ENCODE data around the gene KRTDAP. TPM values are rescaled to one million over a fixed set of nuclear protein-coding genes. Genes with fewer than 3 reads are reported as not detected.

KRTDAP gene
- total and polyA plus RNA-seq, 4 donors = 0.16 to 0.49 TPM; not detected in 2

DNA sequence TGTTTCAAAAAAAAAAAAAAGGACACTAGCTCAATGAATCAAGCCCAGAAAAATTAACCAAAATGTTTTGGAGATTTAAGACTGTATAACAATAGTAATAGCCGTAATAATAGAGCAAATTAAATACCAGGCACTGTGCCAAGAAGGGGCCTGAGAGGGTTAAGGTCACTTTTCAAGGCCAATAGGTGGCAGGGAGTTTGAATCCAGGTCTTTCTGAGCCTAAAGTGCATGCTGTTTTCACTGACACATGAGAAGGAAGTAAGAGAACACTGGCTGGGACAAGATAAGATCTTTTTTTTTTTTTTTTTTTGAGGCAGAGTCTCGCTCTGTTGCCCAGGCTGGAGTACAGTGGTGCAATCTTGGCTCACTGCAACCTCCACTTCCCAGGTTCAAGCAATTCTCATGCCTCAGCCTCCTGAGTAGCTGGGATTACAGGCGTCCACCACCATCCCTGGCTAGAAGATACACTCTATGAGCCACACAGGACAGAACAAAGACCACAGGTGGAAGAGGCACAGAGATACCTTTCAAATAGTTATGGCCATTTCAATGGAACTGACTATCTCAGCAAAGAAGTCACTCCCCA is 34.6 kb downstream of the KRTDAP start:
- no peak for DNase-seq
- TF ChIP-seq, protein P1, sequence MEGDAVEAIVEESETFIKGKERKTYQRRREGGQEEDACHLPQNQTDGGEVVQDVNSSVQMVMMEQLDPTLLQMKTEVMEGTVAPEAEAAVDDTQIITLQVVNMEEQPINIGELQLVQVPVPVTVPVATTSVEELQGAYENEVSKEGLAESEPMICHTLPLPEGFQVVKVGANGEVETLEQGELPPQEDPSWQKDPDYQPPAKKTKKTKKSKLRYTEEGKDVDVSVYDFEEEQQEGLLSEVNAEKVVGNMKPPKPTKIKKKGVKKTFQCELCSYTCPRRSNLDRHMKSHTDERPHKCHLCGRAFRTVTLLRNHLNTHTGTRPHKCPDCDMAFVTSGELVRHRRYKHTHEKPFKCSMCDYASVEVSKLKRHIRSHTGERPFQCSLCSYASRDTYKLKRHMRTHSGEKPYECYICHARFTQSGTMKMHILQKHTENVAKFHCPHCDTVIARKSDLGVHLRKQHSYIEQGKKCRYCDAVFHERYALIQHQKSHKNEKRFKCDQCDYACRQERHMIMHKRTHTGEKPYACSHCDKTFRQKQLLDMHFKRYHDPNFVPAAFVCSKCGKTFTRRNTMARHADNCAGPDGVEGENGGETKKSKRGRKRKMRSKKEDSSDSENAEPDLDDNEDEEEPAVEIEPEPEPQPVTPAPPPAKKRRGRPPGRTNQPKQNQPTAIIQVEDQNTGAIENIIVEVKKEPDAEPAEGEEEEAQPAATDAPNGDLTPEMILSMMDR (IDR thresholded peaks at IDR 0.05; ENCODE audit: control extremely low read depth, extremely low read depth) = no peak
- Histone ChIP-seq H3K4me1 (ENCODE audit: control insufficient read depth in 5 of 5, insufficient read depth in 5 of 5, low read length in 5 of 5) (peaks cover 0 to 31% (median 17%) of the 10 kb centered on the region in 5 donors), H3K9ac (ENCODE audit: insufficient read depth in 1 of 2, low read length in 2 of 2) (no peak overlapping the region), H3K4me3 (no peak overlapping the region), H3K27ac (ENCODE audit: low read depth in 1 of 2, low read length in 1 of 2) (no peak overlapping the region), H3K27me3 (ENCODE audit: control insufficient read depth in 3 of 3, insufficient read depth in 3 of 3, low read length in 2 of 3) (no peaks in the 10 kb centered on the region), H3K9me3 (ENCODE audit: control insufficient read depth in 4 of 4, insufficient read depth in 3 of 4, low read length in 3 of 4) (no peaks in the 10 kb centered on the region), H3K36me3 (ENCODE audit: control insufficient read depth in 4 of 4, insufficient read depth in 4 of 4, low read length in 4 of 4) (no peaks in the 10 kb centered on the region)
- no peak for ATAC-seq (ENCODE audit: insufficient read depth, low FRiP score)
- 67 to 84% methylated on average over 2 to 3 of the region's 3 CpGs for WGBS, 2 donors

DNA sequence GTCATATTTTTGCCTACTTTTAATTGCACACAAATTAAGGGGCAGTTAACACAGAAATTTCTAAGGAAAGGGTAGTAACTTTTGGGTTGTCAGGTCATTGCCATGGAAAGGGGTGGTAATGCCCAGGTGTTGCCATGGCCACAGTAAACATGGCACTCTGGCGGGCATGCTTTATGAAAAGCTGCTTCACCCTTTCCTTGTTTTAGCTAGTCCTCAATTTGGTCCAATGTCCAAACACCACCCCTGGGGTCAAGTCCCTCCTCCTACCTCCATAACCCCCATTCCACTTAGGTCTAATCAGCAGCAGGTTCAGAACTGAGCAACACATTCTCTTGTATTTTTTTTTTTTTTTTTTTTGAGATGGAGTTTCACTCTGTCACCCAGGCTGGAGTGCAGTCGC is 35.6 kb downstream of the KRTDAP start:
- Histone ChIP-seq H3K27me3 (ENCODE audit: control insufficient read depth in 3 of 3, insufficient read depth in 3 of 3, low read length in 2 of 3) (no peaks in the 10 kb centered on the region), H3K9me3 (ENCODE audit: control insufficient read depth in 4 of 4, insufficient read depth in 3 of 4, low read length in 3 of 4) (no peaks in the 10 kb centered on the region), H3K9ac (ENCODE audit: insufficient read depth in 1 of 2, low read length in 2 of 2) (no peak overlapping the region), H3K27ac (ENCODE audit: low read depth in 1 of 2, low read length in 1 of 2) (no peak overlapping the region), H3K4me3 (no peak overlapping the region), H3K36me3 (ENCODE audit: control insufficient read depth in 4 of 4, insufficient read depth in 4 of 4, low read length in 4 of 4) (no peaks in the 10 kb centered on the region), H3K4me1 (ENCODE audit: control insufficient read depth in 5 of 5, insufficient read depth in 5 of 5, low read length in 5 of 5) (peaks cover 0 to 25% (median 11%) of the 10 kb centered on the region in 5 donors)
- 91 to 93% methylated on average over 2 of the region's 2 CpGs for WGBS, 2 donors
- ATAC-seq (ENCODE audit: insufficient read depth, low FRiP score) (no peak), DNase-seq (no peak)
- TF ChIP-seq, protein P1 (IDR thresholded peaks at IDR 0.05; ENCODE audit: control extremely low read depth, extremely low read depth) = no peak

DNA sequence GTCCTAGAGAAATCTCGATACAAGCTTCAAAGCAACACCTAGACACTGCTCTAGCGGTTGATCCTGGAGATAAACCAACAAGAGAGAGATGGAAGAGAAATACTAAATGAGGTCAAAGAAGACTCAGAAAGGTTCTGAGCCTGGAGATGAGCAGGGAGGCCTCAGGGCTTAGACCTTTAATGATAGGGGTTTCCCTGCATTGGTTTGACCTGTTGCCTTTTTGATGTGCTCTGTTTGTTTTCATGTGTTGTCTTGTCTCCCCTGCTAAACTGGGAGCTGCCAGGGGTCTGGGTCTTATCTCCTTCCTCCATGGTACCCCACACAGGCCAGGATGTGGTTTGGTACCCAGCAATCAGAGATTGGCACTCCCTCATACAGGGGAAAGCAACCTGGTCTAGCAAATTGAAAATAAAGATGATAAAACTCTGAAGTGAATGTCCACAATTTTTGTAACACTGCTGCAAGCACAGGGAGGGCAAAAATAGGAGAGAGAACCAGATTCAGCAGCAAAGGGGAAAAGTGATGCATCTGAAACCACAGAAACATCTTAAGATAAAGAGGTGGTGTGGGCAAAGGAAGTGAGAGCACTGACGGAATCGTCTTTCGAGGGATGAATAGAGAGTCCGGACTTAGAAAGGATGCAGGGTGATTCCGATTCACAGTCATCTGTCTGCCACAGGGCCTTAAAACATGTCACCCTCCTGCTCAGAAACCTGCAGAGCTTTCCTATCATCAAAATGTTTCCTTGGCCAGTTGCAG is 38.7 kb downstream of the KRTDAP start:
- 65 to 72% methylated on average over 7 of the region's 7 CpGs for WGBS, 2 donors
- H3K9ac ChIP-seq (ENCODE audit: insufficient read depth in 1 of 2, low read length in 2 of 2) = no peak overlapping the region
- H3K27me3 ChIP-seq (ENCODE audit: control insufficient read depth in 3 of 3, insufficient read depth in 3 of 3, low read length in 2 of 3) = no peaks in the 10 kb centered on the region
- no peak overlapping the region for H3K27ac ChIP-seq (ENCODE audit: low read depth in 1 of 2, low read length in 1 of 2)
- H3K4me1 ChIP-seq (ENCODE audit: control insufficient read depth in 5 of 5, insufficient read depth in 5 of 5, low read length in 5 of 5) = peaks cover 0 to 8% (median 4%) of the 10 kb centered on the region in 5 donors
- no peaks in the 10 kb centered on the region for H3K36me3 ChIP-seq (ENCODE audit: control insufficient read depth in 4 of 4, insufficient read depth in 4 of 4, low read length in 4 of 4)
- TF ChIP-seq, protein P1 (IDR thresholded peaks at IDR 0.05; ENCODE audit: control extremely low read depth, extremely low read depth) = no peak
- DNase-seq (no peak), ATAC-seq (ENCODE audit: insufficient read depth, low FRiP score) (no peak)
- no peaks in the 10 kb centered on the region for H3K9me3 ChIP-seq (ENCODE audit: control insufficient read depth in 4 of 4, insufficient read depth in 3 of 4, low read length in 3 of 4)
- H3K4me3 ChIP-seq = no peak overlapping the region
